Suprapubic skin (tissue), 4 donors: Measurements from ENCODE around the gene SLC35B1. TPM values are rescaled to one million over a fixed set of nuclear protein-coding genes. Genes with fewer than 3 reads are reported as not detected.

ENCODE experiments used
- DNase-seq, 2 donors: peaks; one replicate each; pipeline ENCODE4 v3.0.0-alpha.2; 2019; ENCODE audit warnings: low spot score in 2 of 2
- H3K27ac ChIP-seq: fragments of 200-600 bp; sonication (generic); one replicate; pipeline ENCODE4 v1.5.1; 2019
- H3K27me3 ChIP-seq: fragments of 200-600 bp; sonication (generic); one replicate; pipeline ENCODE4 v1.5.1; 2019
- H3K36me3 ChIP-seq: fragments of 200-600 bp; sonication (generic); one replicate; pipeline ENCODE4 v1.5.1; 2019
- H3K4me1 ChIP-seq: fragments of 200-600 bp; sonication (generic); one replicate; pipeline ENCODE4 v1.5.1; 2019
- H3K4me3 ChIP-seq: fragments of 200-600 bp; sonication (generic); one replicate; pipeline ENCODE4 v1.5.1; 2019; ENCODE audit warnings: mild to moderate bottlenecking
- H3K9me3 ChIP-seq: fragments of 200-600 bp; sonication (generic); one replicate; pipeline ENCODE4 v1.5.1; 2019
- EP300 ChIP-seq: sonication (generic); formaldehyde crosslinking; IDR thresholded peaks from one replicate; pipeline ENCODE4 v1.6.1; 2017; ENCODE audit warnings: antibody characterized with exemption
- POLR2A ChIP-seq, 2 donors: fragments of 450-650 bp; IDR thresholded peaks; one replicate each; pipeline ENCODE4 v1.6.1; 2017; ENCODE audit warnings: antibody characterized with exemption in 2 of 2, mild to moderate bottlenecking in 2 of 2, moderate library complexity in 2 of 2
- POLR2AphosphoS5 ChIP-seq, 3 donors: sonication (generic); formaldehyde crosslinking; IDR thresholded peaks; one replicate each; pipeline ENCODE4 v1.6.1; 2017; ENCODE audit warnings: antibody characterized with exemption in 3 of 3
- WGBS: methylation state at CpG from one replicate; pipeline ENCODE4 v1.1.5; 2018; 5-methylcytosine and 5-hydroxymethylcytosine counted together
- total RNA-seq, 4 donors: library from RNA; depleted of rRNA; stranded (reverse); fragments of >200 nt; gene quantifications; one replicate each; pipeline ENCODE4 v1.1.0, GENCODE V29; 2016
- TF ChIP-seq, protein P1 (sequence below), 2 donors: fragments of 200-600 bp in 1 of 2; fragments of 450-650 bp in 1 of 2; sonication (generic) in 1 of 2; IDR thresholded peaks; one replicate each; pipeline ENCODE4 v1.5.1; 2016 to 2019; ENCODE audit warnings: antibody characterized with exemption in 2 of 2, mild to moderate bottlenecking in 1 of 2, moderate library complexity in 1 of 2

The SLC35B1 gene
- total RNA-seq, 4 donors from 2014 or later: 28.8 to 42.9 (median 37.6) TPM

- Histone ChIP-seq H3K4me3 (no peak overlapping the region), H3K36me3 (no peaks in the 10 kb centered on the region), H3K9me3 (no peaks in the 10 kb centered on the region), H3K27ac (no peak overlapping the region), H3K27me3 (no peaks in the 10 kb centered on the region), H3K4me1 (peaks cover 37% of the 10 kb centered on the region)
- 66% methylated on average over 4 of the region's 4 CpGs for WGBS
- no peak for DNase-seq
- no peak for TF ChIP-seq EP300
- TF ChIP-seq POLR2A (IDR thresholded peaks at IDR 0.05): no peak
- TF ChIP-seq POLR2AphosphoS5 (IDR thresholded peaks at IDR 0.05): no peak
- TF ChIP-seq, protein P1, sequence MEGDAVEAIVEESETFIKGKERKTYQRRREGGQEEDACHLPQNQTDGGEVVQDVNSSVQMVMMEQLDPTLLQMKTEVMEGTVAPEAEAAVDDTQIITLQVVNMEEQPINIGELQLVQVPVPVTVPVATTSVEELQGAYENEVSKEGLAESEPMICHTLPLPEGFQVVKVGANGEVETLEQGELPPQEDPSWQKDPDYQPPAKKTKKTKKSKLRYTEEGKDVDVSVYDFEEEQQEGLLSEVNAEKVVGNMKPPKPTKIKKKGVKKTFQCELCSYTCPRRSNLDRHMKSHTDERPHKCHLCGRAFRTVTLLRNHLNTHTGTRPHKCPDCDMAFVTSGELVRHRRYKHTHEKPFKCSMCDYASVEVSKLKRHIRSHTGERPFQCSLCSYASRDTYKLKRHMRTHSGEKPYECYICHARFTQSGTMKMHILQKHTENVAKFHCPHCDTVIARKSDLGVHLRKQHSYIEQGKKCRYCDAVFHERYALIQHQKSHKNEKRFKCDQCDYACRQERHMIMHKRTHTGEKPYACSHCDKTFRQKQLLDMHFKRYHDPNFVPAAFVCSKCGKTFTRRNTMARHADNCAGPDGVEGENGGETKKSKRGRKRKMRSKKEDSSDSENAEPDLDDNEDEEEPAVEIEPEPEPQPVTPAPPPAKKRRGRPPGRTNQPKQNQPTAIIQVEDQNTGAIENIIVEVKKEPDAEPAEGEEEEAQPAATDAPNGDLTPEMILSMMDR (IDR thresholded peaks at IDR 0.05): no peak
Observed at GRCh38 chr17:49670641-49671040, 37.1 kb downstream of the SLC35B1 start.

DNA sequence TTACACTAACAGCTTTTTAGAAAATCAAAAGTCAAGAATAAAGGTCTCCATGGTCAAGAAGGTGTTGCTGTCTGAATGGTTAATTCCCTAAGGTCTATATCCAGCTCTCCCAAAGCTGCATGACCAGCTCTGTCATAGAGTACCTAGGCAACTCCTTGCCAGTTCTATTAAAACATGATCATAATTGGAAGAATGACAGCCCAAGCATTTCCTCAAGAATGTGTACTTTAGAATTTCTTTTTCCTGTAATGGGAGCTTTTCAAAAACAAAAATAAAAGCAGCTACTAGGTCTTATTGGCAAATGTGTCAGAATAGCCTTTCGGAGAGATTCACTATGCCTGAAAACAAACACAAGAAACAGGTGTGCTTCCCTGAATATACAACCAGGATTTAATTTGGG is 37.8 kb downstream of the SLC35B1 start:
- 86% methylated on average over 1 of the region's 1 CpG for WGBS

GRCh38 chr17:49667854-49668253 is 39.9 kb downstream of the SLC35B1 start:
- whole genome bisulfite sequencing: 48% methylated on average over 2 of the region's 2 CpGs
- peaks cover 28% of the 10 kb centered on the region for H3K4me1 ChIP-seq

More for the DNA sequence above, 37.8 kb downstream of the SLC35B1 start:
- Histone ChIP-seq H3K36me3 (no peaks in the 10 kb centered on the region), H3K9me3 (no peaks in the 10 kb centered on the region), H3K27me3 (no peaks in the 10 kb centered on the region), H3K4me3 (no peak overlapping the region), H3K27ac (no peak overlapping the region), H3K4me1 (peaks cover 31% of the 10 kb centered on the region)
- TF ChIP-seq, protein P1 (IDR thresholded peaks at IDR 0.05): no peak
- TF ChIP-seq POLR2AphosphoS5 (IDR thresholded peaks at IDR 0.05): no peak
- TF ChIP-seq POLR2A (IDR thresholded peaks at IDR 0.05): no peak
- no peak for TF ChIP-seq EP300
- no peak for DNase-seq

GRCh38 chr17:49664706-49665211 is 43.0 kb downstream of the SLC35B1 start:
- no peaks in the 10 kb centered on the region for H3K27me3 ChIP-seq
- H3K36me3 ChIP-seq: no peaks in the 10 kb centered on the region
- H3K4me3 ChIP-seq: no peak overlapping the region
- no peak overlapping the region for H3K27ac ChIP-seq
- WGBS: 87% methylated on average over 3 of the region's 3 CpGs
- no peak for TF ChIP-seq POLR2A (IDR thresholded peaks at IDR 0.05)
- TF ChIP-seq POLR2AphosphoS5 (IDR thresholded peaks at IDR 0.05): no peak
- no peaks in the 10 kb centered on the region for H3K9me3 ChIP-seq
- DNase-seq: no peak
- H3K4me1 ChIP-seq: peaks cover 10% of the 10 kb centered on the region

More at GRCh38 chr17:49667854-49668253, 39.9 kb downstream of the SLC35B1 start:
- no peak overlapping the region for H3K27ac ChIP-seq
- H3K9me3 ChIP-seq: no peaks in the 10 kb centered on the region
- no peak for DNase-seq
- H3K36me3 ChIP-seq: no peaks in the 10 kb centered on the region
- no peak overlapping the region for H3K4me3 ChIP-seq
- TF ChIP-seq POLR2A (IDR thresholded peaks at IDR 0.05) (no peak), POLR2AphosphoS5 (IDR thresholded peaks at IDR 0.05) (no peak), EP300 (no peak)
- TF ChIP-seq, protein P1 (IDR thresholded peaks at IDR 0.05): no peak
- H3K27me3 ChIP-seq: no peaks in the 10 kb centered on the region

- no peak for TF ChIP-seq POLR2A (IDR thresholded peaks at IDR 0.05)
- TF ChIP-seq, protein P1 (IDR thresholded peaks at IDR 0.05): no peak
- Histone ChIP-seq H3K4me1 (peaks cover 10% of the 10 kb centered on the region), H3K9me3 (no peaks in the 10 kb centered on the region), H3K27ac (no peak overlapping the region), H3K36me3 (no peaks in the 10 kb centered on the region), H3K4me3 (no peak overlapping the region), H3K27me3 (no peaks in the 10 kb centered on the region)
- no peak for DNase-seq
- WGBS: 81% methylated on average over 3 of the region's 3 CpGs
Observed at GRCh38 chr17:49659661-49660382, 47.9 kb downstream of the SLC35B1 start.
